AG08396 (cell line): ENCODE data around the gene NR6A1.
"Not testable (repeated sequence)": the region's sequence is repeated elsewhere in the genome, so short reads cannot be mapped to it uniquely, and the experiment has no call there.

Experiments
- DNase-seq: peaks from one replicate; pipeline ENCODE4 v3.0.0; 2012; ENCODE audit warnings: low spot score, mixed read lengths

The NR6A1 gene

DNA sequence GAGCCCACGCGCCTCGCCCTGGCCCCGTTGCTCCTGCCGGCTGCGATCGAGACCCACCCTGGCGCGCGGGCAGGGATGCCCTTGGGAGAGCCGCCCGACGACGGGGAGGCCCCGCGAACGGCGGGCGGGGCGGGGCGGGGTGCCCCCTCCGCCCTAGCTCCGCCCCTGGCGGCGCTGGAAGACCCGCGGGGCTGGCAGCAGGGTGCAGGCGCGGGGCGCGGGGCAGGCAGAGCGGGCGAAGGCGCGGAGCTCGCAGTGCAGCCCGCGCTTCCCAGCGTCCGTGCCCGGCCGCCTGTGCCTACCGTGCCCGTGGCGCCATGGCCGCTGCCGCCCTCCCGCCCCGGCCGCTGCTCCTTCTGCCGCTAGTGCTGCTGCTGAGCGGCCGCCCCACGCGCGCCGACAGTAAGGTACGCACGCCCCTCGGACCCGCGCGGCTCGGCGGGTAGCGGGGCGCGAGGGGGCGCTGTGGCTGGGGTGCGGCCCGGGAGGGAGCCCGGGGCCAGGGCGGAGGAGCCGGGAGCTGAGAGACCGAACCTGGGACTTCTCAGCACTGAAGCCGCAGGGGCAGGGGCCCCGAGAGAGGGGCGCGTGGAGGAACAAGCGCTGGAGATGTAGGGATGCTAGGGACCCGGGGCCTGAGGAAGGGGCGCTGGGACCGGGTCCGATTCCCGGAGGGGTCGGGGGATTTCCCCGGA is 6.0 kb upstream of the NR6A1 start, which contains the start of gene OLFML2A:
Gene OLFML2A, plus strand, starts transcription at position 180 of the 695 bp plus-strand sequence. Its CDS starts 138 bp downstream, at position 318.
- peak; percentile 45 for DNase-seq

DNA sequence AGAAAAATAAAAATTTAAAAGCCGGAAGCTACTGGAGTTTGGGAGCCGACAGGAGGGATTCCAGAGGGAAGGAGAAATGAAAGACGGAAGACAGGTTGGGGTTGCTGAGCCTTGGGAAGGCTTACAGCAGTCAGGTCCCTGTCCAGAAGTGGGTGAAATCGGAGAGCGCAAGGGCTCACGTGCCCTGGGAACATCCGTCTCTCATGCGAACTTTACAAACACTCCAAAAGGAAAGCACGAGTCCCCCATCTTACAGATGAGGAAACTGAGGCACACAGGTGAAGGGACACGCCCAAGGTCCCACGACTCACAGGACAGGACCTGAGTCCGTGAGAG is 5.5 kb upstream of the NR6A1 start:
- DNase-seq = no peak

DNA sequence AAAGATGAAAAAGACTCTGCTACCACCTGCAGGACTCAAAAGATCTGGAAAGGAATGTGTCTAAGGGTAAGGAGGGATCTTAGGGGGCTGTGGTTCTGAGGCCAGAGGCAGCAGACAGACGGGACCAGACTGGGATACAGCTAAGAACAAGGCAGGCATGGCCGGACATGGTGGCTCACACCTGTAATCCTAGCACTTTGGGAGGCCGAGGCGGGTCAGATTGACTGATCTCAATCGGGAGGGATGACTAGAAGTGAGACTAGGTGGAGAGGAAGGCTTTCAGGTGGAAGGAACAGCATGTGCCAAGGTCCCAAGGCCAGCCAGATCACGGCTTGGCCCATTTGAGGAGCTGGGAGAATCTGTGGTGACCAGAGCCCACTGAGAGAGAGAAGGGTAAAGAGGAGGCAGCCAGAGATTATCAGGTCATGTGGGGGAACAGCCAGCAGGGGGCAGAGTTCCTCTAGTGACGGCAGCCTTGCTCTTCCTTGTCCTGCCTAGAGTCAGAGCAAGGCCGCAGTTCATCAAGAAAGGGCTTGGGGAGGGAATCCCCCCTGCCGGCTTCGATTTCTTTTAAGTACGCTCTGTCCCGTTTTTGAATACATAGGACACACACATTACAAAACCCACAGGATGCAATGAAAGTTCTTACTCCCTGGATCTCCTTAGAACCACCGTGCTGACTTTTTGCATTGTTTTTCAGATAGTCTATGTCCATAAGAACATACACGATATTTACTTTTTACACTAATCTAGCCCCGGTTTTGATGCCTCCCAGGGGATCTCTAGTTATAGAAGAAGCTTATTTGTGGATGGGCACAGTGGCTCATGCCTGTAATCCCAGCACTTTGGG is 3.2 kb upstream of the NR6A1 start:
- DNase-seq = peak; percentile 86

DNA sequence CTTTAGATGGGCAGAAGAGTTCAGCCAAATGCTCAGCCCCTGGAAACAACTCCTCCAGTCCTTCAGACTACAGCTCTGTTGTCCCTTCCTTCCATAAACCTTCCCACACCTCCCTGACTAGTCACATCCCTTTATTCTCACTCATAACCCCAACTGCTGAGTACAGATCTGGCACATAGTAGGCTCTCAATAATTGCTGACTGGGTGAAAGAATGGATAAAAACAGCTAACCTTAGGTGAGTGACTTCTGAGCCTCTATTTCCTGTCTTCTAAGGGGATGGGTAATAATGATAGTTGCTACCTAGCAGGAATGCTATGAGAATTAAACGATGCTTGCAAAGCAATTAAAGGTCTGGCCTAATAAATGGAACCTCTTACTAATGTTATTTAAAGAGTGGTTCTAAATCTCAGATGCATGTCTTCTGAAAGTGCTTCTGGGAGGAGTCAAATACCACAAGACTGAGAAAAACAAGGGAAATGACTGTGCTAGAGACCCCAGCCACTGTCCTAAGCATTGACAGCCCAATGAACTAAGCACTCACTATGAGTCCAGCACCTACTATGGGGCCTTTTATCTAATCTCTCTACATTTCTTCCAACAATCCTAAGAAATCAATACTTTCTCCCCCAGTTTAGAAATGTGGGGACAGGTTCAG is 2.5 kb upstream of the NR6A1 start:
- DNase-seq = no peak

DNA sequence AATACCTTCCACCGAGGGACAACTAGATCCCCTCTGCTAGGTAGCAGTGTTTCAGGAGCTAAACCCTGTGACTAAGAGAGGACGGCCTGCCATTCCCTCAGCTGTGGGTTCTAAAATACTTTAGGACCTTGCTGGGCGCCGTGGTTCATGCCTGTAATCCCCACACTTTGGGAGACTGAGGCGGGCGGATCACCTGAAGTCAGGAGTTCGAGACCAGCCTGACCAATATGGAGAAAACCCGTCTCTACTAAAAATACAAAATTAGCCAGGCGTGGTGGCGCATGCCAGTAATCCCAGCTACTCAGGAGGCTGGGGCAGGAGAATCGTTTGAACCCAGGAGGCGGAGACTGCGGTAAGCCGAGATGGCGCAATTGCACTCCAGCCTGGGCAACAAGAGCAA is 1.8 kb upstream of the NR6A1 start:
- not testable (repeated sequence) for DNase-seq

DNA sequence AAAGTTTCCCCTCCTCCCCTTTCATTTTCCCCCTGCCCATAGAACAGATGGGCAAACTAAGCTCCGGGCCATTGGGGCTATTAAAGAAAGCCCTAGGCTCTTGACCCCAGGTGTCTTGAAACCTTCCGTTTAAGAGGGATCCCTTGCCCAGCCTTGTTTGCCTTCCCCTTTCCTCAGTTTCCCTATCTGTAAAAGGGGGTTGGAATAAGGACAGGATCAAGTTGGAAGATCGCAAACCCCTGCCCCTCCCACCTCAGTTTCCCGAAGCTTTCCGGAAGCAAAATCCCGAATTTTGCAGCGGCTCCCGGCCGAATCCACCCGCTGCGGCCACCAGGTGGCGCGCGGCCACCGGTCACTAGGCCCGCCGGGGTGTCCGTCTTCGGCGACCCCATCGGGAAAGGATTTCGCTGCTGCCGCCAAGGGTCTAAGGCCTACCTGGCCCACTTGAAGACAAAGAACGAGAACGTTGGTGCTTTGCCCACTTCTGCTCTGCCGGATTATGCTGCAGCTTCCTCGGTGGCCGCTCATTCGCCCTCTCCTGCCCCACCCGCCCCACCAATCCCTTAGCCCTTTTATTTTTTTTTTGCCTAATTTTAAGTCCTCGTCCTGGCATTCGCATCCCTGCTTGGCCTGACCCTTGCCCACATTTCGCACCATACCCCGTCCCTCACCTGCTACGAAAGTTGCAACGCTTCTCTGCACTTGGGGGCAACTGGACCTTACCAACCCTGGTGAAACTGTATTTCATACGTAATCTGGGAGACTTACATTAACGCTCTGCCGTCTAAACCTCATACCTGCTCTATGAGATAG is 962 bp upstream of the NR6A1 start:
- peak; percentile 85 for DNase-seq

DNA sequence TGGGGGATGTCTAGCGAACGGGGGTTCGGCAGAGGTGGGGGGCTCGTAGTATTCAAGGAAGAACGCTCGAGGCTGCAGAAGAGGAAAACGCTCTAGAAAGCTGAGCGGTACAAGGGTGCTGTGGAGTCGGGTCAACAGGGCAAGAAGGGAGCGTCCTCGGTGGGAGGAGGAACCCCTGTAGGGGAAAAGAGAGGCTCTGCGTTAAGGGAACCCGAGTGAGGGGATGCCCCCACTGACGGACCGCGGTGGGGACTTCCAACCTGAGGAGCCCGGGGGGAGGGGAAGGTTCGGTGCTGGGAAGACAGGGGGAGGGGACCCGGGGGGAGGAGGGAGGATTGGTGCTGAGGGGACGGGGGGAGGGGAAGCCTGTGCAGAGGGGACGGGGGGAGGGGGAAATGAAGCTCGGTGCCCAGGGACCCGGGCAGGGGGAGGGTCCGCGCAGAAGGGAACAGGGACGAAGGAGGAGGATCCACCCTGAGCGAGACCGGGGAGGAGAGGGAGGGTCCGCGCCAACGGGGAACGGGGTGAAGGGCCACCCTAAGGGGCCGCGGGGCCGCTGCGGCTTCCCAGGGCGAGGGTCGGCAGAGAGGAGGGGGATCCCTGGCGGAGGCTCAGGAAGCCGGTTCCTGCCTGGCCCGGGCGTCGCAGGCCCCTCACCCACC is 621 bp downstream of the NR6A1 start:
- DNase-seq = no peak

DNA sequence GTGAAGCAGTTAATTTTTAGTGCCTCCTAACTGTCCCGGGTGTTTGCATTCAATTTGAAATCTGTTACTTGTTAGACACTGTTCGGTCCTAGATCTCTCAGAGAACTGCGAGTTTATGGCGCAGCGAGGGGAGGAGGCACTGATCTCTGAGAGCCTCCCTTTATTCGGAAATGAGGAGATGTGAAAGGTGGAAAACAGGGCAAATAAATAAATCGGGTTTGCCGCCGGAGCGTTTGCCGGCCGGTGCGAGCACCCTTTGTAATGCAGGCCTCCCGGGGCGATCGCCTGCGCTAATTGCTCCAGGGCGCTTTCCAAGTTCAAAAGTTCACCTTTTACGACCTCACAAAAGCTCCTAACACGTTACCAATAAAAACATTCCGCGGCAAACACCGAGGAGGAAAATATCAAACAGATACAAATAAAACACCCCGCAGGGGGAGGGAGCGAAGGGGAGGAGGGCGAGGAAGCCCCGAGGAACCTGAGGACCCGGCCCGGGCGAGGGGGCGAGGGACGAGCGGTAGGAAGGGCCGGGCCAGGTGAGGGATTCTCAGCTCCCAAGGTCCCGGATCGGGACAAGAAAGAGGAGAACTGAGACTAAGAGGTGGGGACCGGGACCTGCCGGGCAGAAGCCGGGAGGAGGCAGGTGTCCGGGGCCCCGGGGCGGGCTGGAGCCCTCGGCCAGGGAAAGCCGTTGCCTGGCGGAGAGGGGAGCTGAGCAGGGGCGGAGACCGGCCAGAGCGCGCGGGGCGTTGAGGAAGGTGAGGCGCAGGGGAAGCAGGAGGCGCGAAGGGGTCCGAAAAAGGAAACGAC is 1.4 kb downstream of the NR6A1 start:
- no peak for DNase-seq

DNA sequence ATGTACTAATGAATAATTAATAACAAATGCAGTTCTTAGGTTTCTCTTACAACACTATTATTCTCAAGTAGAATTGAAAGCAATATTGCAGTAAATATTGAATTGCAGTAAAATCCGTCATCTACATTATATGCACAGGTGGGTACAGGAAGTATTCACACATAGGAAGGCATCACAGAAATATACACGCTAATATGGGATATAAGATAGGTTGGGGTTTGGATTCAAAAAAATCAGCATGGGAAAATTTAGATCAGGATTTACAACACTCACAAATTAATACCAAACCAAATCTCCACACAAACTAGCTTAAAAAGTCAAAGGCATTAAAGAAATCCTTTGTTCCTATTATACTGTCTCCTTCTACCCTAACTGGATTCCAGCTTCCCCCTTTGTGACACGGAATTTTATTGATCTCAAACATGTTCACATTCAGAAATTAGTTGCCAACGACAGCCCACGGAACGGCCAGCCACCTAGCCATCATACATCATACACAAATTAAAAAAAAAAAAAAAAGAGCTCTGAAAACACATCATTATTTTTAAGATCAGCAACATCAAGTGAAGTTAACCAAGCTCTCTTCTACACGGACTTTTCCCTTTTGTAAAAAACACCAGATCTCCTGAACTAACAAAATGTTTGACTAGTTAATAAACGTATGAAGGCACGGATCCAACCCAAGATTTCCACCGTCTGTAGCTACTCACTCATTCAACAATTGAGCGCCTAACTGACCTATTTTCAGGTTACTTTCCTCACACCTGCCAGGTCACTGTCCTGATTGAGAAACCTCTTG is 2.2 kb downstream of the NR6A1 start:
- no peak for DNase-seq

DNA sequence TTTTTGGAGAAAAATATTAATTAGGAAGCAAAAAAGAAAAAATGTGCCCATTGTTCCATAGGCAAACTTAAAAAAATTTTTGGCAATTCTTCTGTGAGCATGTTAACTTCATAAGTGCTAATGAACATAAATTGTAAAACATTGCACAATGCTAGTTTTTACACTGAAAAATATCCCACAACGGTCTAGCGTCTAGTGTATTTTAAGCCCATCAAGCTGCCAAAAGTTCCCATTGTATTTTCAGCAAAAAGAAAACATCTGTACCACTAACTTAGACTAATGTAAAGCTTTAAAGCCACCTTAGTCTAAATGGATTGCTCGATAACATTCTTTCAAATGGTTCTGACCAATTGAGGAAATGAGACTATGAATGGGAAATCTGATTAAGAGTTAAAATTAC is 2.8 kb downstream of the NR6A1 start:
- DNase-seq = no peak

DNA sequence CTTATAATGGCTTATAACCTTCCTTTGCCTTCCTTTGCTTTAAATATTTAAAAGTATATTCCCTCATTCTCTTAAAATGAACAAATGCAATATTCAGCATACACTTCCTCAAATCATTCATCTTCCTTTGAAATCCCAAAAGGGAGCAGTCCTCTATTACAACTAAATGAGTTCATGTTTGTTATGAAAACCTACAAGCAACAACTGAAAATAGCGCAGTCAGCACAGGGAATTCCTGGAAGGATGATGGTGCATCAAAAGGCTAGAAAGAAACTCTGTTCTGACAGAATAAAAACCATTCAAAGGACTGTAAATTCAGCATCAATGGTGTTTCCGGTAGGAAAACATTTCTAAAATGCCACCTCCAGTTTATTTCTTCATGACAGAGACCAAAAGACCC is 3.3 kb downstream of the NR6A1 start:
- DNase-seq = no peak

DNA sequence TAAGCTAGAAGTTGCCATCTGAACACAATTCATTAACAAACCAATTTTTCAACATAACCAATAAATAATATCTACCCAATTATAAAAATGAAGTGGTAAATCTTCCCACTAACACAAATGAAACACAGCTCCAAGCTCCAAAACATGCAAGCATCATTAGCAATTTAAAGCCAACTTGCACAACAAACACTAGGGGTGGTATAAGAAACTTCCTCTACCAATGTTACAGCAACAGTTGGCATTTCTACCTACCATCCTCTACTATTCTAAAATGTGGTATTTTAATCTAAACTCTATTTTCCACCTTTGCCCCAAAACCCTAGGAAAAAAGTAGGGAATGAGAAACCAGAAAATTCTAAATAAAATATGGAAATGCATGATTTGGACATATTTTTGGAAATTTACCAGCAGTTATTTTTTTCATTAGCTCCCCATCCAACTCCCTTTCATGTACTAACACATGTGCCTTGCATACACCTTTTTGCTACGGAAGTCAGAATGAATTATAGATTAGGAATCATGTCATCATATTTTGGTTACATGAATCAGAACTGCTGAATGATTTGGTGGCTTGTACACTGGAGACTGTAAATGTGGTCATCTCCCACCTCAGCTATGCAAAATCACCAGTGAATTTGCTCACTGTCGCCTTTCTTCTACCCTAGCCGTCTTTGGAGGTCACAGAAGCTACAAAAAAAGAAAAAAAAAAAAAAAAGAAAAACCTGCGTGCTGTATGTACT is 4.1 kb downstream of the NR6A1 start:
- DNase-seq = no peak

DNA sequence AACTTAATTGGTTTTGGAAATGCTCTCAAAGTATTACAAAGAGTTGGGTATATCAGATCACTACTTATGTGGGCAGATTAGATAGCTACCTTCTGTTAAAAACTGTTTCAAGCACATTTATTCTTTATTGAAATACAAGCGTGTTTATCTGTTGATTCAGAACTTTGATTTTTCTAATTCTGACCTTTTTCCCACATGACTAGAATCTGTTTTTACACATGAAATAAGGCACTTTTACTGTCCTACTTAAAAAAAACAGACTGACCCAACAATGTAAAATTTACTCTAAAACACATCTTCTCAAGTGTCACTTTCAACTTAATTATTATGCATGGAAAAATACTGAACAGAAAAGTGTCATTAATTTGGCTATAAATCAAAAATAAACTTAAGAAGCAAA is 4.8 kb downstream of the NR6A1 start:
- DNase-seq = no peak

DNA sequence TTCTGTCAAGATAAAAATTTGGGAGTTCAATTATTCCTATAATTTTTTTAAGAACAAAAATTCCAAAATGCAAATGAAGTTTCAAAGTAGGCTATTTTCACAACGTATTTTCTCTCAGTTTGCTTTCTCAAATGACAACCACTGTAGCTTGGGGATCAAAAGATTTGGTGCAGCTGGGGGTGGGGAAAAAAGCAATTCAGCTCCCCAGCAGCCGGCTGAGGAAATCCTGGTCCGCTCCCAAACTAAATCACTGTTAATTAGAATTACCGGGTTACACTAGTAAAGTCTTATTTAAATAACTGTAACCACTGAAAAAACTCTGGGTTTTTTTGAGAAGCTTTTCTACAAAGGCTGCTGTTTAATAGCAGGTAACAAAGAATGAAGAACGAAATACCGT is 5.7 kb downstream of the NR6A1 start:
- DNase-seq = no peak

DNA sequence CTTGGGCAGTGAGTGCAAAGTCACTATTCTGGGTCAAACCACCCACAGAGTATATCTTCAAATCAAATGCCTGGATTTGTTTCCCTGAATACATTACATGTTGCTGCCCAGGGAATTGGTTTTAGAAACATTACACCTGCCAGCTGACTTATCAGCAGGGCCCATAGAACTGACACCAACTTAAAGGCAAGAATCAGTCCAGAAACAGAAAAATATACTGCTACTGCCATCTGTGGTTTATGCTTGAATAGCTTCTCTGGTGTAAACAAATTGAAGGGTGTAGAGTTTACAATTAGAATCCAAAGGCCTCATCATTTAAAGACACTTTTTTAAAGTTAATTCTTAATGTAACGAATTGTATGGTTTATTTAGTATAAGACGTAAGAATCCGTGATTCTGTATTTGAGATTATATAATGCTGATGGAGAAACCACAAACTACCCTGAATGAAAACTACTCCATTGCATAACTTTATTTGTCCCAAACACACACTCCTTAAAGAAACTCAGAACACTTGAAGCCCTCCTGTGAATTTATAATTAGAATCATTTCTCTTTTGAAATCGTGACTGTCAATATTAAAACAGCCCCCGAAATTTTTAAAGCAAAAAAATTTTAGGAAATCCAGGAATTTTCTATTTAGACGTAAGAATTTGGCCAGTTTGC is 6.2 kb downstream of the NR6A1 start:
- DNase-seq = no peak

DNA sequence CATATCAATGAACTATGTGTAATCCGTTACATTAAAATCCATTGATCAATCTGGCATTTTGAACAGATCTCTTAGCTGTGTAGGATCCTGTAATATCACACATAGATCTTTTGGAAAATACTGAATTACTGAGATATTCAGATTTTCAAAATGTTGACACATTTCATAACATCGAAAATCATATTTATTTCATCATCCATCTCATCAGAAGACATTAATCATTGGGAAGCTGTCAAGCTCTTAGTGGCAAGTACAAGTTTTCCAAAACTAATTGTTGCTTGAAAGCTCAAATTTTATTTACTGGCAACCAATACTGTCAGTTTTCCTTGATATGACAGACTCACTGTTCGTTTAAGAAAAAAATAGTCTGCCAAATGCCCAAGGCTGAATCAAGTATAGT is 8.5 kb downstream of the NR6A1 start:
- no peak for DNase-seq

DNA sequence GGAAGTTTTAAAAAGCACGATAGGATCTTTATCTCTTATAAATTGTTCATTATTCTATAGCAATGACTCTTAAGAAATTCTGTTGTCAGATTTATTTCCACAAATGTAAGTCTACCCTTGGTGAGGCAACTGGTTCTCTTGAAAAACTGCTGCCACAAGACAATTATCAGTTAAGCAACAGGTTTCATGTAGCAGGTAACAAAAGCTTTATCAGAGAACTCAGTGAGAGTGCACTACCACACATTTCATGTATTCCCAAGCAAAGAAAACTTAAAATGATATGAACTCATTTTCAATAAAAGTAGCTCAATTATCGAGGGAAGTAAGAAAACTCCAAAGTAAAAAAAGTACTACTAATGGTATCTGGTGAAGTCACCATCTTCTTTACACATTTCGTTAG is 9.4 kb downstream of the NR6A1 start:
- no peak for DNase-seq

DNA sequence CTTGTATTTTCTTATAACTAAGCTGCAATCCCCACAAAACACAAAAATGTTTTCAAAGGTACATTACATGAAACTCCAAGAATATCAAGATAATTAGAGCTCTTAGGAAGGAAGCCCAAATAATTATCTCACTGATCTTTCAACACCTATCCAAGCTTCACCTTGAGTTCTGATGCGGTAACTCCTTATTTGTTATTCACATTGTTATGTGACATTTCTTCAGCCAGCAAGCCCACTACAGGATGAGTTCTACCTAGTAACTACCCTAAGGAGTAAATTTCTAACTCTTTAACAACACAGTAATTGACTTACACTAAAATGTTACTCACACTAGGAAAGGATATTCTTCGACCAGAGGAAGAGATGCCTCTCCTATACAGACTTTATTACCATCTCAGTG is 9.9 kb downstream of the NR6A1 start:
- DNase-seq = no peak

DNA sequence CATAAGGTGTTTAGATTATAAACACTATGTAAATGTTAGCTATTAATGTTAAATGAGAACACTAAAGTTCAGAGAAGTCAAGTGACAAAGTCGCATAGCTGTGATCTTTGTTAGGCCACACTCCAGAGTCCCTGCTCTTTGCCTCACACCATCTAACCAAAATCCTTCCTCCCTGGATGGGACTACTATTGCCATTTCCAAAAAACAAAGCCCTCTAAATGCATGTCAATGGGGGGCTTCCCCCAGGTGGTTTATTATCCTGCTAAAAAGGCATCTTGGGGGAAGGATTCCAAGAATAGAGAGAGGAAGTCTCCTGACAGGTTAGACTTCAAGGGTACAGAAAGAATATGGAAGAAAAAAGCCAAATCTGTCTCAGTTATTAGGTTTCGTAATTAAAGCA is 10.4 kb downstream of the NR6A1 start:
- DNase-seq = no peak
